Right hindlimb (tissue), 1 donor: ENCODE data around the gene CHST8.
"Not testable (repeated sequence)": the region's sequence is repeated elsewhere in the genome, so short reads cannot be mapped to it uniquely, and the experiment has no call there.

Experiments used
- DNase-seq: peaks from one replicate; pipeline ENCODE4 v3.0.0-alpha.2; 2018

CHST8 gene

DNA sequence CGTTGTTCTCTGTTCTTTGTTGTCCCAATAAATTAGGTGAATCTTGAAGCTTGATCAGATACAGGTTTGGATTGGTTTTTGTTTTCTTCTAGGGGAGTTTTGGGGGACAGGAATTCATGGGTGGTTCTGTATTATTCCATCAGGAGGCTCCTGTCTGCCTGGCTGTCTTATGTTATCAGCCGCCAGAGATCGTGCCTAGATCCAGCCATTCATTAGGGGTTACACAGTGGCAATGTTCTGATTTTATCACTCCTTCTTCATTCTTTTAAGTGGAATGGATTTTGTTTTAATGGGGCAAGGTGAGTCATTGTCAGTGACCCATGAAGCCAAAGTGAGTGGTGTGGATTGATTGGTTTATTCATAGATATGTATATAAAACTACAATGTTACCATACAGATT is 71.9 kb downstream of the CHST8 start:
- DNase-seq = no peak

DNA sequence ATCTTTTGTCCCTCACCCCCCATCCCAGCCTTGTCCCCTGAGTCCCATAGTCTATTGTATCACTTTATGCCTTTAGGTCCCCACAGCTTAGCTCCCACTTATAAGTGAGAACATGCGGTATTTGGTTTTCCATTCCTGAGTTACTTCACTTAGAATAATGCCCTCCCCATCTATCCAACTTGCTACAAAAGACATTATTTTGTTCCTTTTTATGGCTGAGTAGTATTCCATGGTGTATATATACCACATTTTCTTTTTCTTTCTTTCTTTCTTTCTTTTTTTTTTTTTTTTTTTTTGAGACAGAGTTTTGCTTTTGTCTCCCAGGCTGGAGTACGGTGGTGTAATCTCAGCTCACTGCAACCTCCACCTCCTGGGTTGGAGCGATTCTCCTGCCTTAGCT is 73.8 kb downstream of the CHST8 start:
- not testable (repeated sequence) for DNase-seq

DNA sequence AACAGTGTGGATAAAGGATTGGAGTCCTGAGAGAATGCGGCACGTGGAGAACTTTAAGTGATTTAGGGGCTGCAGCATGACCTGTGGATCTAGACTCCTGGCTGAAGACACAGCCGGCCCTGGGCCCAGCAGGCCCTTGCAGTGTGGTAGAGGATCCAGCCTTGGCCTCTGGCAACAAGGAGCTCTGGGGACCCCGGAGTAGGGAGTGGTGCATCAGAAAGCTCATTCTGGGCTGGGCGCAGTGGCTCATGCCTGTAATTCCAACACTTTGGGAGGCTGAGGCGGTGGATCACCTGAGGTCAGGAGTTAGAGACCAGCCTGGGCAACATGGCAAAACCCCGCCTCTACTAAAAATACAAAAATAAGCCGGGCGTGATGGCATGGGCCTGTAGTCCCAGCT is 76.0 kb downstream of the CHST8 start:
- DNase-seq = no peak

DNA sequence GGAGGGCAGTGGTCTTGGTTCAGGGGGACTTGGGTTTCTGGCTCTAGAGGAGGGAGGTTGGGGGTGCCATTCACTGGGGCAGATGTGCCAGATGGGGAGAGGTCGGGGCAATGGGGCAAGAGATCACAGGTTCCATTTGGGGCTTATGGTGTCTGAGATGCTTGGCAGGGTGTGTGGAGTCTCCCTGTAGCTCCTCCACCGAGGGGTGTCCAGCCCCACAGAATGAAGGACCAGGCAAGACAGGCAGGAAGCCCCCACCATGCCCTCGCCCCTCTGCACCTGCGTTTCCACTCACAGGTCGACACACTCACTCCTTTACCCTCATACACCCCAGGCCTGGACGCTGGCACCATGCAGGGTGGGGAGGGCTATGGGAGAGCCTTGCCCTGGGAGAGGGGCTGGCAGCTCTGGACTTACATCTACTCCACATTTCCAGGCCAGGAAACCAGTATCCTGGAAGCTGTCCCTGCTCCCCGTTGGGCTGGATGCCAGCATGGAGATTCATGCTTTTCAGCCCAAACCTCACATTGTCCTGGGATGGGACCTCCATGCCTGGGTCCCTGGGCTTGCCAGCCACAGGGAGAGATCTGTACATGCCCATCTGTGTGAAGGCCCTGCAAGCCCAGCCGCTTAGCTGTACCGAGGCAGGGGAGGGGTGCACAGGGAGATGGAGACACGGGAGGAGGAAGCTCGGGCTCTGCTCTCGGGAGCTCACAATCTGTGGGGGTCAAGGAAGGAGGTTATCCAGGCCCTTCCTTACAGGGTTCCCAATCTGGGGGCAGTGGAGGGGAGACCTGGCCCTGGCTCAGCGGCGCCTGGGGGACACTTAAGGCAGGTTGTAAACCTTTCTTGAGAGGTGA is 77.1 kb downstream of the CHST8 start:
- DNase-seq = no peak

DNA sequence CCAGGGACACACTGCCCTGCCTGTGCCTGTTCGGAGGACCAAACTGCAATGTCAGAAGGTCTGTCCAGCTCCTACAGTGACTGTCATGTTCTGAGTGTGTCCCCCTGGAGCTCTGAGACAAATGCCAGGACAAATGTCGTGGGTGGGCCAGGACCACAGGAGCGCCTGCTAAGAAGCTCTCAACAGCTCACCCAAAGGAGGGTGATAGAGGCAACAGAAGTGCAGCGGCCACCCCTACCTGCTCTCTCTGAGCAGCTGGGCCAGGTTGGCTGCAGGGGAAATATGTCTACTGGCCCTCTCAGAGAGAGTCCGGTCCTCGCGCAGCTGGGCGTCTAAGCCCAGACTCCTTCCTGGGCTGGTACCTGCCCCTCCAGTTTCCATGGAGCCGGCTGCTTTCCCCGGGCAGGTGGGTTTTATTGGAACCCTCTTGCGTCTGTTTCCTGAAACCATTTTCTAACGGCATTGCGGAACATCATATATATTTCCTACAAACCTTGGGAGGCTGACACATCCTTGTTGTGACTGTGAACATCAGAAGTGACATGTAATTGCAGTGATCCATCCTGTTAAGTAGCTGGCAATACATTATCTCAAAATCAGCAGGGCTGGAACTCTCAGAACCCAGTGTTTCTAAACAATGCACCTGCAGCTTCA is 78.1 kb downstream of the CHST8 start:
- DNase-seq = no peak

DNA sequence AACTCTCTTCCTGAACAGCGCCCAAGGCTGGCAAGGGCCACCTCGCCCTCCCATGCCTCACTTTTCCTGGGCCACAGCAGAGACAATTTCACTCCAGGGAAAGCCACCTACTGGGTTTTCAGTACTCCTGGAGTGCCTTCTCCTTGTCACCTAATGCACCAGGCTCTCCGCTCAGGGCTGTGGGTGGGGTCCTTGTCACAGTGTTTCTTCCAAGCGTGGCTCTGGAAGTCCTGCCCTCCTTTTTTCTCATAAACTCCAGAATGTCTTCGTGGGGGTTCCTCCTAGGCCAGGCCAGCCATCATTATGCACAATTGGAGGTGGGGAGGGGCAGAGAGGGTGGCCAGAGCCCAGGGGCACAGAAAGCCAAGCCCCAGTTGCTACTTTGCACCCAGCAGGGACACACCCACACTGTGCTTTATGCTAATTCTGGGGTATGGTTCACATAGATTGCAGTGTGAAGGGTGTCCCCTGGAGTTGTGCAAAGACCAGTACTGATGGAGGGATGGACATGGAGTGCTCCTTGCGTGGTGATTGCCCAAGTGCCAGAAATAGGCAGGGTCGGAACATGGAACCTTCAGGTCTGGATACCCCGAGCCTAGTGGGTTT is 78.8 kb downstream of the CHST8 start:
- no peak for DNase-seq

DNA sequence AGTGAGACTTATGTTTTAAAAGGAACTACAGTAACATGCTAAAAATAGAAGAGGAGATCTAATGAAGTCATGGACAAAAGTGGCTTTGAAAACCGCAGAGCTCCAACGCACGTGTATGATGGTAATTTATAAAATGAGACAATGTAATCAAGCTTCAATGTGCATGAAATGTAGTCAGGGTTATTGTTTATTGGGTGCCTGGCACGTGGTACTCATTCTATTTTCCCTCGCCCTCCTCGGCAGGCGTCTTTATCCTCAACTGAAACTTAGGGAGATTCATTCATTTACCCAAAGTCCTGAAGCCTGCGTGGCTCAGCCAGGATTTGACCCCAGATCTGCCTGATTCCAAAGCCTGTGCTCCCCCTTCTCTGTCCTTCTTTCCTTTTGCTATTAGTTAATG is 79.8 kb downstream of the CHST8 start:
- DNase-seq = no peak

DNA sequence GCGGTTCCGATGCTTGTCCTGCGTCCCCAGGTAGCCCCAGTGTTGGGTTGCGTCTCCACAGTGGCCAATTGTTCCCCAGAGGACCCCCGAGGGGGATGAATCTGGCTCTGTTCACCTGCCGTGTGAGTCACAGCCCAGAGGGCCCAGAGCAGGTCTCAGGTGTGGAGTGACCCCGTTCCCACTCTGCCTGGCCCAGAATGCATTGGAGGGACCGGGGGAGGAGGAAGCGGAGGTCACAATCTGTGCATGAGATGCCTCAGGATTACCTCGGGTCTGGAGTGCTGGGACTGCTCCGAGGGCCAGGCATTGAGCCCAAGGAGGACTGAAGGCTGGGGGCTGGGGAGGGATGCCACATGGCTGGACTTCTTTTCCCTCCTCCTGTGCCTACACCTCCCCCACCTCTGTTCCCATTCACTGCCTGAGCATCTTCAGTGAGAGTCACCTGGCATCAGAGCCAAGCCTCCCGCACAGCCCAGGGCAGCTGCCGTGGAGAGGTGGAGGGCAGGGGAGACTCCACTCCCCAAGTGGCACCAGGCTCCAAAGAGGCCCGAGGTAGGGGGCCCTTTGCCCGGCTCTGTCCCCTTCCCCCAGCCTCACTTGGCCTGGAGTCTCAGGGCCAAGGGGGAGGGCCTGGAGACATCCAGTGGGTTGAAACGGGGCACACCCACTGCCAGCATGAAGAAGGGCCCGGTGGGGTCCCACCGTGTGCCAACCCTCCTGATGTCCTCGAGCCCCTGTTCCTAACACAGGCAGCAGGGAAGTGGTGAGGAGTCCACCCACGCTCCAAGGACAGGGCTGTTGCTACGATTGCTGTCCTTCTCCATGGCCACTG is 81.1 kb downstream of the CHST8 start:
- no peak for DNase-seq

DNA sequence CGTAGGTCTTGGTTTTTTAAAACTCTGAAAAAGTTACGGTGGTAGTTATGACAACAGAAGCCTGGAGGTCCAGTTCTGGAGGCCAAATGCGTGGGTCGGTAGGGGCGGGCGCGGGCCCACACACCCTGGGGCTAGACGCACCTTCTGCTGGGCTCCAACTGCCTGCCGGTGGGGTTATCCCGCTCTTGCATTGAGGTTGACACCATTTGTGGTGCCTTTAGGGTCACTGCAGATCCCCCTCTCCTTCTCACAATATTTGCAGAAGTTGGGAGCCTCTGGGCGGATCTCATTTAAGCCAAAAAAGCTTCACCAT is 81.6 kb downstream of the CHST8 start:
- no peak for DNase-seq

DNA sequence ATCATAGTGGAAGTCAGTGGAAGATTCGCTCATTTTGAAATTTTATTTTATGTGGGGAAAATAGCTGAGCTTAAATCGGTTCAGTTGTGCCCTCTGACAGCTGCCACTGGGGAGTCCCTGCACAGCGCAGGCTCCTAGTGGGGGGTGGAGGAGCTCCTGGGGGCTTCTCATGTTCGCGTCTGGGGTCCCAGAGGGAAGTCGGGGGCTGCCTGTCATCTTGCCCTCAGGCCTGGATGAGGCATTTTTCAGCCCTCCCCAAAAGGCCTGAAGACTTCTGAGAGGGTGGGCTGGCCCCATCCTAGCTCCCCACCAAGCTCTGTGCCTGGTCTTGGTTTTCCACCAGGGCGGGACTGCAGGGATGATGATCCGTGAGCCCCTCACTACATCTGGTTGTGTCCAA is 82.1 kb downstream of the CHST8 start:
- DNase-seq = no peak

DNA sequence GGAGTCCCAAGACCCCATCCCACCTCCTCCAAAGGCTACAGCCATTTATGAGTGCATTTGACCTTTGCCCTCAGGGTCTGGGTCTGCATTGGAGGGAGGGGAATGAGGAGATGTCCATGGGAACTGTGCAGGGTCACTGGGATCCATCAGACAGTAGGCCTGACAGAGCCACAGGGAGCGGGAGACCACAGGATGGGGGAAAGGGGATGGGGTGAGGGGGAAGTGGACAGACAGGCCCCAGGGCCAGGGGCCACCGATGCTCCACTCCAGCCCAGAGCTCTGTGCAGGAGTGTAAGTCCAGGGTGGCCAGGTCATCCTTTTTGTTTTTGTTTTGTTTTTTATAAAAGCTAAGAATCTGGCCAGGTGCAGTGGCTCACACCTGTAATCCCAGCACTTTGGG is 82.5 kb downstream of the CHST8 start:
- no peak for DNase-seq

DNA sequence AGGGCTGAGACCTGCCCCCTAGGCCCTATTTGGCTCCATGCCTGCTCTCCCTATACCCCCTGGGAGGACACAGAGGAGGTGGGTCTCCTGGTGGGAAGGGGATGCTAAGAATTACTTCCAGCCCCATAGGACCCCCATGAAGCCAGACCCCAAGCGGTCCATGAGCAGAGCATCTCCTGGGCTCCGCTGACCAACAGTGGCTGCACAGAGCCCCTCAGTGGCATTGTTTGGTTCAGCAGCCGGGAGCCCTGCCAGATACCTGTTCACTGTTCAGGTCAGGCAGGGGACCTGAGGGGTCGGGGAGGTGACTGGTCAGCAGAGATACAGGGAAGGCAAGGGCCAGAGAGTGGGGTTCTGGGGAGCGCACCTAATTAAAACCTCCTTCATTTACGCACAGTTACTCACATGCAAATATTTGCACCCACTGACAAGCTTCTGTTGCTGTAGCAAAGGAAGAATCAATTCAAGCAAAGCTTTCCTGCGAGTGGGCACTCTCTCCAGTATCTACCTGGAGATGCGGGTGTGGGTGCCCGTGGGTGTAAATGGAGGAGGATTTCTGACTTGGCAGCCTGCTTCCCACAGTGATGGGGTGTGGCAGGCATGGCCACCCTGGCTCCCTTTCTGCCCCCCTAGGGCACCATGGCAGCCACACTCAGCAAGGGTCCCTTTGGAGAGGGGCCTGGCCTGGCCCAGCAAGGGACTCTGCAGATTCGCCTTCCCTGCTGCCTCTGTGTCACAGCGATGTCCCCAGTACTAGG is 83.5 kb downstream of the CHST8 start:
- DNase-seq = no peak

DNA sequence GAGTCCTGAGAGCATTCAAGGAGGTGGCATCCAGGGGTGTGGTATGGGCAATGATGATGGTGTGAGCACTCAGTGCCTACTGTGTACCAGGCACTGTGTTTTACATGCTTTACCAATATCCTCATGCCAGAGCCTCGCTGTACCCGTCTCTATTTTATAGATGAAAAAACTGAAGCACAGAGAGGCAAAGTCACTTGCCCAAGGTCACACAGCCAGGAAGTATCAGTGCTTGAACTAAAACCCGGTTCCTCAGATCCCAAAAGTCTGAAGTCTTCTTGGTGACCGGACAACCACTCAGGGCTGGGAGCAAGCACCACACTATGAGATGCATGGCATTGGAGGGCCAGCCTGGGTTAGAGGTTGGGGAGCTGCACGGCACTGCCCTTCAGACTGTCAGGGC is 84.1 kb downstream of the CHST8 start:
- no peak for DNase-seq

DNA sequence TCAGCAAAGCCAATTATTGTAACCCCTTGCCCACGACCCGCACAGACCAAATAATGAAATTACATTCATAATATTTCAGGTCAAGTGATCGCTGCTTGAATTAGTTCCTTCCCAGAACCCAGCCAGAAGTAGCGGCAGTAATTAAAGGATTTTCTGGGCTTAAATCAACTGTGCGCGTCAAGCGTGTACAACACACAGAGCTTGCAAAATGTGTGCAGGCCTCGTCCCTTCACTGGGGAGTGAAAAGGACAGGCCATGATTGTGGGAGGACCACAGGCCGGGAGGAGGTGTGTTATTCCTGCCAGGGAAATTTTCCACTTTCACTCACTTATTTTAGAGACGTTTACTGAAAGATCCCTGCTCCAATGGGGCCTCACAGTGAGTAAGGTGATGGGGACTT is 84.9 kb downstream of the CHST8 start:
- DNase-seq = no peak

DNA sequence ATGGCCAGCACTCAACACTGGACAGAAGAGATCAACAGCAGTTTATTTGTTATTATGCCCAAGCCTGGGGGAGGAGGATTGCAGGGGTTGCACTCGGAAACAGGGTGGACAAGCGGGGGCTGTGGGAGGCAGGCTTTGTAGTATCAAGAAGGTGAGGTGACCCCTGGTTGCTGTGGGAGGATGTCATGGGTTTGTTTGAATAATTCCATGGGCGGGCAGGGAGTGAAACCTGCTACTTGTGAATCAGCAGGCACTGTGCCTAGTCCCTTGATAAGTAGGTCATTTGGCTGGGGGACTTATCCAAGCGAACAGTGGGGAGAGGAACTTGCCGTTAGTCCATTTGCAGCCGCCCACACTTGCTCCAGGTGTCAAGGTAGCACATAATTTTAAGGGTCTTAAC is 90.5 kb downstream of the CHST8 start:
- DNase-seq = no peak

DNA sequence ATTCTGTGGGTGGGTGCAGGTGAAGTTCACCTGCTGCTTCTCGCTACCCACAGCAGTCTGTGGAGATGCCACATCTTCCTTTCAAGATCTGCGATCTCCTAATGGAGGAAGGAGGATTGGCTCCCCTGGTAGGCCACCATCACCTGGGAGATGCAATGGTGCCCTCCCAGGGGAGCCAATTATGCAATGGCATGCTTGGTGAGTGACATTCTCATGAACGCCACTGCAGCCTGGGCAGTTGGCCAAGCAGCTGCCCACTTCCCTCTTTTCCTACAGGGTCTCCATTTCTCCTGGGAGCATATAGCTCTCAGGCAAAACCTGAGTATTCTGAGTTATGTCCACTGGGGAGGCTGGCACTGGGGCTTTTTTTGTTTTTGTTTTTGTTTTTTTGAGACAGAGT is 91.4 kb downstream of the CHST8 start:
- DNase-seq = no peak

DNA sequence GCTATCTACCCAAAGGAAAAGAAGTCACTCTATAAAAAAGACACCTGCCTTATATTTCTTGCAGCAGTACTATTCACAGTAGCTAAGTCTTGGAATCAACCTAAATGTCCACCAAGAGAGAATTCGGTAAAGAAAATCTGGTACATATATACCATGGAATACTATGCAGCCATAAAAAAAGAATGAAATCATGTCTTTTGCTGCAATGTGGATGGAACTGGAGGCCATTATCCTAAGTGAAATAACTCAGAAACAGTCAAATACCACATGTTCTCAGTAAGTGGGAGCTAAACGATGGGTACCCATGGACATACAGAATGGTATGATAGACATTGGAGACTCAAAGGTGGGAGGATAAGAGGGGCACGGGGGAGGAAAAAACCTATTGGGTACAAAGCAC is 92.4 kb downstream of the CHST8 start:
- DNase-seq = no peak

DNA sequence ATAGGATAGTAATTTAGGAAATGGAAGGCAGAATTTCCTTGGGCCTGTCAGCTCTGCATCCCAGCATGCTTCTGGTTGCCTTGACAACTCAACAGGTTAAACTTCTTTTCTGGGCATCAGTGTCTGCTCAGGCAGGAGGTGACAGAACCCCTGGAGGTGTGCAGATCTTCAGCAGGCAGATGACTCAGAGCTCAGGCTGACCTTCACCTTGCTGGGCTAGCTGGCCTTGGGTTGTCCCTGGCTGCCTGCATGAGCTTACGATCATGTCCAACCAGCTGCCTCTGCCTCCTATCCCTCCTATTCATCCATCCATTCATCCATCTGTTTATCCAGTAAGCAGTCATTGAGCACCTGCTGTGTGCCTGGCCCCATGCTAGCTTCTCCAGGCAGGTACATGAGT is 93.7 kb downstream of the CHST8 start:
- DNase-seq = no peak

DNA sequence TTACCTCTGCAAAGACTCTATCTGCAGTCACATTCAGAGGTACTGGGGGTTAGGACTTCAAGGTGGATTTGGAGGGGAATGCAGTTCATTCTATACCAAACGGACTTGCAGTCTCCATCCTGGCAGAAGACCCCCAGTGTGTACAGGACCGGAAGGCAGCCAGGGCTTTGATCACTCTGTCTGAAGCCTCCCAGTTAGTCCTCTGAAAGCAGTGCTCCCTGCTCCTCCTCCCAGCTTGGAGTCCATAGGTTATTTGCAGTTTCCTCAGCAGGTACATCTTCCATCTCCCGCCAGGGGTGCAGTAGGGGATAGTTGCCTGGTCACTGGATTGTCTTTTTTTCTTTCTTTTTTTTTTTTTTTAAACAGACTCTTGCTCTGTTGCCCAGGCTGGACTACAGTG is 96.1 kb downstream of the CHST8 start:
- no peak for DNase-seq

DNA sequence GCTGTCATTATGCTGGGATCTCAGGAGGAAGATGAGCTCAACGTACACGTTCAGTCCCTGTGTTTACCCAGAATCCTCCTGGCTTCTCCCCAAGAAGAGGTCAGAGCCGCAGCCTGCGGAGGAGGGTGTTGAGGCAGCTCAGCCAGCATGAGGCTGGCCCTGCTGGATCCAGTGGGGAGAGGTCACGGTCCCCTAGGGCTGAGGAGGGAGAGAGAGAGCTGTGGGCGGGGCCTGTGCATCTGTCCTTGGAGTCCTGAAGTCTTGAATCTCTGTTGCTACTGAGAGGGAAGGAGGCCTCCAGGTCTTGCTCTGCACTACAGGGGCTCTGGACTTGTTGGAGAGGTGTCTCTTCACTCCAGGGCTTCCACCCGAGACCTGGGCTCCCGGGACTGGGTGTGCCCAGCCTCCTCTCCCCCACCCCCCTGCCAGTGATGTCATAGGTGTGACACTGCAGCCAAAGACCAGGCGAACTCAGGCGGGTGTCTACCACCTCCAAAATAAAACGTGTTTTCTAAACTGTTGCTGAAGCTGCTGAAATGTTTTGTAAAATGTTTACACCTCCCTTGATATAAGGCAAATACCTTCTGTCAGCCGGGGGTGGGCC is 97.0 kb downstream of the CHST8 start:
- no peak for DNase-seq

DNA sequence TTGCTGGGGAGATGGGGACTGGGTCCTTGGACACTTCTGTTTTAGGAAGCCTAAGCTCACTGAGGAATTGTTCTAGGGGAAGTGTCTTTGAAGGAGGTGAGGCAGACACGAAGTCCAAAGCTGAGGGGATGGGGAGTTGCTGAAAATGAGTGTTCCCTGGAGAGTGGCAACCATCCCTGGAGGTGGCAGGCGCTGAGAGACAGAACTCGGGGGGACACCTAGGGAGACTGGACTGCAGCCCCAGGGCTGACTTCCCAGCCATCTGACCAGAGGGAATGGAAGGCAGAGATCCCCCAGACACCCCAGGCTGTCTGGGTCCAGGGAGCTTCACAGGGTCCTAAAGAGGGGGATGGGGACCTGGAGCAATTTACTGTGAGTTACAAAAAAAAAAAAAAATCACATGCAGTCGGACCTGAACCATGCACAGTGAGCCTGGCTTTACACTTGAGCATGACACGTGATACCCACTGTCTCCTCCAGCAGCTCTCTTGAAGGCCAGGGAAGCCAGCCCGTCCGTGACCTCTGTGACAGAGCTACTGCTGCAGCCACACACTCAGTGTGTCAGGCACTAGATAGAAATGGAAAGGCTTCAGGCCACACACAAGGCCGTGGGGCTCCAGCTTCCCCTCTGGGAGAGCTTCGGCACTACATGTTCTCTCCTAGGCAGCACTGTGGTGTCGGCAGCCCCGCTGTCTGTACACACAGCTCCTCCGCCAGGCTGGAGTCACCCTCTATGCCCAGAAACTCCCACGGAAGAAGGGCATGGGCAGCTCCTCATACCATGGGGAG is 97.8 kb downstream of the CHST8 start:
- DNase-seq = no peak

DNA sequence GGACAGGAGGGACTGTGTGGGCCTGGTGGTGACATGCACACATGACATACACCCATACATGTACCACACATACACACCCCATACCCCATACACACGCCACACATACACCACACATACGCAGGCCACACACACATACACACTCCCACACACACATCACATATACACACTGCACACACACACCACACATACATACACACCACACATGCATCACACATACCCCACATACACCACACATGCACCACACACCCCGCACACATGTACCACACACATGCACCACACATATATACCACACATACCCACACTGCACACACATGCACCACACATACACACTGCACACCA is 98.4 kb downstream of the CHST8 start:
- no peak for DNase-seq
